H9 (cell line): Measurements from ENCODE around the gene TBC1D3B. TPM values are rescaled to one million over a fixed set of nuclear protein-coding genes. Genes with fewer than 3 reads are reported as not detected.

ENCODE experiments used
- DNase-seq: peaks from one replicate; pipeline ENCODE4 v3.0.0-alpha.2; 2017
- H2AFZ ChIP-seq: one replicate; pipeline ENCODE4 v1.6.1; 2013; ENCODE audit warnings: mild to moderate bottlenecking, low read length, control low read depth, moderate library complexity
- H2AK5ac ChIP-seq: 2 replicates; pipeline ENCODE4 v1.6.1; 2013; ENCODE audit warnings: low read length, control low read depth, mixed read lengths; ENCODE audit not compliant: insufficient read length
- H2BK120ac ChIP-seq: one replicate; pipeline ENCODE4 v1.6.1; 2013; ENCODE audit warnings: low read depth, mild to moderate bottlenecking, low read length, control low read depth, inconsistent platforms; ENCODE audit not compliant: poor library complexity, severe bottlenecking
- H2BK12ac ChIP-seq: 2 replicates; pipeline ENCODE4 v1.6.1; 2013; ENCODE audit warnings: low read length, control low read depth, mixed read lengths, low read depth; ENCODE audit not compliant: insufficient read length
- H2BK15ac ChIP-seq: 2 replicates; pipeline ENCODE4 v1.6.1; 2013; ENCODE audit warnings: low read depth, low read length, control low read depth
- H2BK20ac ChIP-seq: one replicate; pipeline ENCODE4 v1.6.1; 2013; ENCODE audit warnings: low read depth, mild to moderate bottlenecking, low read length, control low read depth, inconsistent platforms; ENCODE audit not compliant: poor library complexity, severe bottlenecking
- H2BK5ac ChIP-seq: 2 replicates; pipeline ENCODE4 v1.6.1; 2013; ENCODE audit warnings: low read length, control low read depth, mixed read lengths; ENCODE audit not compliant: insufficient read length
- H3K14ac ChIP-seq: 2 replicates; pipeline ENCODE4 v1.6.1; 2013; ENCODE audit warnings: low read length, control low read depth; ENCODE audit not compliant: insufficient read depth
- H3K18ac ChIP-seq: 2 replicates; pipeline ENCODE4 v1.6.1; 2013; ENCODE audit warnings: low read depth, mild to moderate bottlenecking, mixed read lengths, low read length, control low read depth; ENCODE audit not compliant: insufficient read length
- H3K23ac ChIP-seq: 2 replicates; pipeline ENCODE4 v1.6.1; 2013; ENCODE audit warnings: low read length, control low read depth, mixed read lengths, low read depth; ENCODE audit not compliant: insufficient read length
- H3K23me2 ChIP-seq: 2 replicates; pipeline ENCODE4 v1.6.1; 2013; ENCODE audit warnings: low read depth, mild to moderate bottlenecking, mixed read lengths, low read length, control low read depth; ENCODE audit not compliant: insufficient read length, poor library complexity, severe bottlenecking
- H3K27ac ChIP-seq: 2 replicates; pipeline ENCODE4 v1.5.1; 2013; ENCODE audit warnings: low read length, control low read depth, mixed read lengths, low read depth; ENCODE audit not compliant: insufficient read length
- H3K27me3 ChIP-seq: 2 replicates; pipeline ENCODE4 v1.6.1; 2013; ENCODE audit warnings: low read length, control low read depth, inconsistent platforms; ENCODE audit not compliant: insufficient read depth
- H3K4ac ChIP-seq: 2 replicates; pipeline ENCODE4 v1.6.1; 2013; ENCODE audit warnings: low read depth, mild to moderate bottlenecking, control low read depth, inconsistent platforms, low read length, moderate library complexity
- H3K4me1 ChIP-seq: 2 replicates; pipeline ENCODE4 v1.6.1; 2013; ENCODE audit warnings: low read length, control low read depth, inconsistent platforms; ENCODE audit not compliant: insufficient read depth
- H3K4me2 ChIP-seq: 2 replicates; pipeline ENCODE4 v1.6.1; 2013; ENCODE audit warnings: low read length, control low read depth, mixed read lengths; ENCODE audit not compliant: insufficient read length, insufficient read depth
- H3K56ac ChIP-seq: 2 replicates; pipeline ENCODE4 v1.6.1; 2013; ENCODE audit warnings: low read depth, mild to moderate bottlenecking, mixed read lengths, low read length, control low read depth; ENCODE audit not compliant: insufficient read length
- H3K79me1 ChIP-seq: 2 replicates; pipeline ENCODE4 v1.6.1; 2013; ENCODE audit warnings: low read depth, mild to moderate bottlenecking, moderate library complexity, low read length, control low read depth, inconsistent platforms; ENCODE audit not compliant: insufficient read depth, poor library complexity, severe bottlenecking
- H3K79me2 ChIP-seq: 2 replicates; pipeline ENCODE4 v1.6.1; 2013; ENCODE audit warnings: low read length, control low read depth, inconsistent platforms; ENCODE audit not compliant: insufficient read depth
- H3K9ac ChIP-seq: 2 replicates; pipeline ENCODE4 v1.6.1; 2013; ENCODE audit warnings: low read length, control low read depth, mixed read lengths; ENCODE audit not compliant: insufficient read length; ENCODE audit errors: extremely low read depth
- H3K9me3 ChIP-seq: one replicate; pipeline ENCODE4 v1.6.1; 2013; ENCODE audit warnings: low read depth, low read length, inconsistent platforms; ENCODE audit not compliant: control insufficient read depth
- H3T11ph ChIP-seq: one replicate; pipeline ENCODE4 v1.6.1; 2013; ENCODE audit warnings: mild to moderate bottlenecking, low read length, control low read depth, inconsistent platforms
- H4K20me1 ChIP-seq: one replicate; pipeline ENCODE4 v1.6.1; 2013; ENCODE audit not compliant: control insufficient read depth, insufficient read length, insufficient read depth
- H4K5ac ChIP-seq: 2 replicates; pipeline ENCODE4 v1.6.1; 2013; ENCODE audit warnings: low read depth, mild to moderate bottlenecking, mixed read lengths, low read length, control low read depth; ENCODE audit not compliant: insufficient read length
- H4K8ac ChIP-seq: replicated peaks from 2 replicates; pipeline ENCODE4 v1.6.1; 2013; ENCODE audit warnings: low read length, control low read depth, mixed read lengths, low read depth; ENCODE audit not compliant: insufficient read length
- H4K91ac ChIP-seq: 2 replicates; pipeline ENCODE4 v1.6.1; 2013; ENCODE audit warnings: low read depth, mild to moderate bottlenecking, moderate library complexity, mixed read lengths, low read length, control low read depth; ENCODE audit not compliant: insufficient read length
- H3K27ac Mint-ChIP-seq, 3 experiments: 2 replicates in 2 of 3; 3 replicates in 1 of 3; pipeline ENCODE4 v1.8.0; 2020 to 2021; ENCODE audit warnings: mixed read lengths in 3 of 3, mild to moderate bottlenecking in 1 of 3, moderate library complexity in 1 of 3
- H3K27me3 Mint-ChIP-seq: 2 replicates; pipeline ENCODE4 v1.8.0; 2021; ENCODE audit warnings: low read depth, mild to moderate bottlenecking, moderate library complexity, mixed read lengths
- H3K36me3 Mint-ChIP-seq, 3 experiments: 2 replicates in 2 of 3; 3 replicates in 1 of 3; pipeline ENCODE4 v1.8.0; 2020 to 2021; ENCODE audit warnings: low read depth in 3 of 3, mixed read lengths in 3 of 3; ENCODE audit not compliant: insufficient read depth in 1 of 3
- H3K4me1 Mint-ChIP-seq, 2 experiments: 2 replicates each; pipeline ENCODE4 v1.8.0; 2020; ENCODE audit warnings: mixed read lengths in 2 of 2
- H3K4me3 Mint-ChIP-seq, 2 experiments: 2 replicates in 1 of 2; 3 replicates in 1 of 2; pipeline ENCODE4 v1.8.0; 2020 to 2021; ENCODE audit warnings: mild to moderate bottlenecking in 2 of 2, mixed read lengths in 2 of 2, moderate library complexity in 1 of 2
- H3K9me3 Mint-ChIP-seq, 2 experiments: 2 replicates in 1 of 2; 3 replicates in 1 of 2; pipeline ENCODE4 v1.8.0; 2020; ENCODE audit warnings: mild to moderate bottlenecking in 2 of 2, mixed read lengths in 2 of 2, moderate library complexity in 1 of 2
- WGBS: extraction: QIAGEN DNeasy Blood & Tissue Kit; methylation state at CpG from one replicate; pipeline ENCODE4 v1.1.7; 2013; ENCODE audit warnings: missing lambda C conversion rate, low lambda C conversion rate, mixed read lengths; ENCODE audit not compliant: insufficient read length; ENCODE audit errors: extremely low coverage; 5-methylcytosine and 5-hydroxymethylcytosine counted together
- total RNA-seq: library from RNA; stranded (reverse); gene quantifications from 2 replicates; pipeline ENCODE4 v1.2.1, GENCODE V29; 2021
- TF ChIP-seq, protein P1 (sequence below): fragments of 200-600 bp; sonication (generic); conservative IDR thresholded peaks from 3 replicates; pipeline ENCODE4 v1.8.0; 2021; ENCODE audit warnings: antibody characterized with exemption, mild to moderate bottlenecking

TBC1D3B gene
- total RNA-seq, 1 experiment from 2014 or later: 8.8 TPM

- H3K4me3 Mint-ChIP-seq: no peak overlapping the region
- Histone ChIP-seq H3K27ac (no peak overlapping the region), H3K9ac (no peak overlapping the region), H2BK120ac (no peak overlapping the region), H3K4me2 (no peak overlapping the region), H3K27me3 (no peaks in the 10 kb centered on the region), H3K56ac (no peak overlapping the region), H3K4me1 (no peaks in the 10 kb centered on the region), H3K9me3 (no peaks in the 10 kb centered on the region), H3K79me2 (no peaks in the 10 kb centered on the region), H3K4ac (no peak overlapping the region), H4K5ac (no peak overlapping the region), H3K79me1 (no peaks in the 10 kb centered on the region), H2BK12ac (no peak overlapping the region), H3T11ph (no peak overlapping the region), H3K23ac (no peak overlapping the region), H4K8ac (no peak overlapping the region), H3K14ac (no peak overlapping the region), H2AFZ (no peak overlapping the region), H2BK15ac (no peak overlapping the region), H3K23me2 (no peaks in the 10 kb centered on the region), H4K91ac (no peak overlapping the region), H2AK5ac (no peak overlapping the region), H2BK5ac (no peak overlapping the region), H2BK20ac (no peak overlapping the region), H4K20me1 (no peaks in the 10 kb centered on the region), H3K18ac (no peak overlapping the region)
- H3K27me3 Mint-ChIP-seq: peaks cover 5% of the 10 kb centered on the region
- no peak overlapping the region for H3K27ac Mint-ChIP-seq
- TF ChIP-seq, protein P1, sequence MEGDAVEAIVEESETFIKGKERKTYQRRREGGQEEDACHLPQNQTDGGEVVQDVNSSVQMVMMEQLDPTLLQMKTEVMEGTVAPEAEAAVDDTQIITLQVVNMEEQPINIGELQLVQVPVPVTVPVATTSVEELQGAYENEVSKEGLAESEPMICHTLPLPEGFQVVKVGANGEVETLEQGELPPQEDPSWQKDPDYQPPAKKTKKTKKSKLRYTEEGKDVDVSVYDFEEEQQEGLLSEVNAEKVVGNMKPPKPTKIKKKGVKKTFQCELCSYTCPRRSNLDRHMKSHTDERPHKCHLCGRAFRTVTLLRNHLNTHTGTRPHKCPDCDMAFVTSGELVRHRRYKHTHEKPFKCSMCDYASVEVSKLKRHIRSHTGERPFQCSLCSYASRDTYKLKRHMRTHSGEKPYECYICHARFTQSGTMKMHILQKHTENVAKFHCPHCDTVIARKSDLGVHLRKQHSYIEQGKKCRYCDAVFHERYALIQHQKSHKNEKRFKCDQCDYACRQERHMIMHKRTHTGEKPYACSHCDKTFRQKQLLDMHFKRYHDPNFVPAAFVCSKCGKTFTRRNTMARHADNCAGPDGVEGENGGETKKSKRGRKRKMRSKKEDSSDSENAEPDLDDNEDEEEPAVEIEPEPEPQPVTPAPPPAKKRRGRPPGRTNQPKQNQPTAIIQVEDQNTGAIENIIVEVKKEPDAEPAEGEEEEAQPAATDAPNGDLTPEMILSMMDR: no peak
- H3K36me3 Mint-ChIP-seq: peaks cover 0 to 3% (median 0%) of the 10 kb centered on the region in 3 experiments; a peak in 3 of 7 replicates
- H3K4me1 Mint-ChIP-seq: peaks cover 0 to 8% of the 10 kb centered on the region in 2 experiments; a peak in 2 of 4 replicates
- peaks cover 0 to 2% of the 10 kb centered on the region in 2 experiments; a peak in 1 of 5 replicates for H3K9me3 Mint-ChIP-seq
- no CpG with 5 or more reads among the region's 2 CpGs for WGBS
- DNase-seq: no peak
These were observed 44.0 kb downstream of the TBC1D3B start for GRCh38 chr17:36132421-36132831.
